ENCODE results near the gene NUMB.

NUMB gene

GRCh38 chr14:73267474-73267873 lies 190.9 kb downstream of the NUMB start:
- H3K4me1 ChIP-seq (ENCODE audit: control insufficient read depth, insufficient read depth, low read length, poor library complexity, severe bottlenecking): peaks cover 7% of the 10 kb centered on the region
- DNase-seq: no peak
- no peaks in the 10 kb centered on the region for H3K36me3 ChIP-seq (ENCODE audit: control insufficient read depth, insufficient read depth, low read length)
- no peaks in the 10 kb centered on the region for H3K9me3 ChIP-seq (ENCODE audit: control insufficient read depth, low read length)
- no peaks in the 10 kb centered on the region for H3K27me3 ChIP-seq (replicated peaks; ENCODE audit: control insufficient read depth, insufficient read depth, low read length, poor library complexity, severe bottlenecking)
- no peak overlapping the region for H3K27ac ChIP-seq (ENCODE audit: insufficient read depth, low read length, poor library complexity, severe bottlenecking)
- no peak overlapping the region for H3K4me3 ChIP-seq (ENCODE audit: insufficient read depth, low read depth, low read length, poor library complexity, severe bottlenecking)

GRCh38 chr14:73266317-73266716 lies 192.0 kb downstream of the NUMB start:
- no peaks in the 10 kb centered on the region for H3K36me3 ChIP-seq (ENCODE audit: control insufficient read depth, insufficient read depth, low read length)
- no peaks in the 10 kb centered on the region for H3K9me3 ChIP-seq (ENCODE audit: control insufficient read depth, low read length)
- no peaks in the 10 kb centered on the region for H3K27me3 ChIP-seq (replicated peaks; ENCODE audit: control insufficient read depth, insufficient read depth, low read length, poor library complexity, severe bottlenecking)
- no peak overlapping the region for H3K4me3 ChIP-seq (ENCODE audit: insufficient read depth, low read depth, low read length, poor library complexity, severe bottlenecking)
- no peak for DNase-seq
- H3K27ac ChIP-seq (ENCODE audit: insufficient read depth, low read length, poor library complexity, severe bottlenecking): no peak overlapping the region
- peaks cover 7% of the 10 kb centered on the region for H3K4me1 ChIP-seq (ENCODE audit: control insufficient read depth, insufficient read depth, low read length, poor library complexity, severe bottlenecking)

GRCh38 chr14:73265721-73266046 lies 192.7 kb downstream of the NUMB start:
- H3K27me3 ChIP-seq (replicated peaks; ENCODE audit: control insufficient read depth, insufficient read depth, low read length, poor library complexity, severe bottlenecking): no peaks in the 10 kb centered on the region

GRCh38 chr14:73264885-73265720 lies 193.2 kb downstream of the NUMB start:
- no peaks in the 10 kb centered on the region for H3K36me3 ChIP-seq (ENCODE audit: control insufficient read depth, insufficient read depth, low read length)
- no peak overlapping the region for H3K4me3 ChIP-seq (ENCODE audit: insufficient read depth, low read depth, low read length, poor library complexity, severe bottlenecking)
- H3K9me3 ChIP-seq (ENCODE audit: control insufficient read depth, low read length): no peaks in the 10 kb centered on the region
- H3K27ac ChIP-seq (ENCODE audit: insufficient read depth, low read length, poor library complexity, severe bottlenecking): no peak overlapping the region
- DNase-seq: no peak
- no peaks in the 10 kb centered on the region for H3K27me3 ChIP-seq (replicated peaks; ENCODE audit: control insufficient read depth, insufficient read depth, low read length, poor library complexity, severe bottlenecking)
- peaks cover 2% of the 10 kb centered on the region for H3K4me1 ChIP-seq (ENCODE audit: control insufficient read depth, insufficient read depth, low read length, poor library complexity, severe bottlenecking)

More at GRCh38 chr14:73265721-73266046, 192.7 kb downstream of the NUMB start:
- H3K27ac ChIP-seq (ENCODE audit: insufficient read depth, low read length, poor library complexity, severe bottlenecking): no peak overlapping the region
- H3K9me3 ChIP-seq (ENCODE audit: control insufficient read depth, low read length): no peaks in the 10 kb centered on the region
- H3K36me3 ChIP-seq (ENCODE audit: control insufficient read depth, insufficient read depth, low read length): no peaks in the 10 kb centered on the region
- DNase-seq: no peak
- H3K4me3 ChIP-seq (ENCODE audit: insufficient read depth, low read depth, low read length, poor library complexity, severe bottlenecking): no peak overlapping the region
- peaks cover 7% of the 10 kb centered on the region for H3K4me1 ChIP-seq (ENCODE audit: control insufficient read depth, insufficient read depth, low read length, poor library complexity, severe bottlenecking)

- no peak for DNase-seq
- no peak overlapping the region for H3K4me3 ChIP-seq (ENCODE audit: insufficient read depth, low read depth, low read length, poor library complexity, severe bottlenecking)
- no peak overlapping the region for H3K27ac ChIP-seq (ENCODE audit: insufficient read depth, low read length, poor library complexity, severe bottlenecking)
- no peaks in the 10 kb centered on the region for H3K27me3 ChIP-seq (replicated peaks; ENCODE audit: control insufficient read depth, insufficient read depth, low read length, poor library complexity, severe bottlenecking)
- no peaks in the 10 kb centered on the region for H3K36me3 ChIP-seq (ENCODE audit: control insufficient read depth, insufficient read depth, low read length)
- H3K4me1 ChIP-seq (ENCODE audit: control insufficient read depth, insufficient read depth, low read length, poor library complexity, severe bottlenecking): no peaks in the 10 kb centered on the region
- H3K9me3 ChIP-seq (ENCODE audit: control insufficient read depth, low read length): no peaks in the 10 kb centered on the region
These were observed 194.1 kb downstream of the NUMB start for GRCh38 chr14:73264080-73264884.

GRCh38 chr14:73263606-73264005 lies 194.7 kb downstream of the NUMB start:
- H3K9me3 ChIP-seq (ENCODE audit: control insufficient read depth, low read length): no peaks in the 10 kb centered on the region
- H3K27ac ChIP-seq (ENCODE audit: insufficient read depth, low read length, poor library complexity, severe bottlenecking): no peak overlapping the region
- DNase-seq: no peak
- no peaks in the 10 kb centered on the region for H3K36me3 ChIP-seq (ENCODE audit: control insufficient read depth, insufficient read depth, low read length)
- no peaks in the 10 kb centered on the region for H3K27me3 ChIP-seq (replicated peaks; ENCODE audit: control insufficient read depth, insufficient read depth, low read length, poor library complexity, severe bottlenecking)
- no peak overlapping the region for H3K4me3 ChIP-seq (ENCODE audit: insufficient read depth, low read depth, low read length, poor library complexity, severe bottlenecking)
- no peaks in the 10 kb centered on the region for H3K4me1 ChIP-seq (ENCODE audit: control insufficient read depth, insufficient read depth, low read length, poor library complexity, severe bottlenecking)

- DNase-seq: no peak
- no peaks in the 10 kb centered on the region for H3K36me3 ChIP-seq (ENCODE audit: control insufficient read depth, insufficient read depth, low read length)
These were observed 195.7 kb downstream of the NUMB start for GRCh38 chr14:73262427-73263183.

GRCh38 chr14:73261520-73262426 lies 196.6 kb downstream of the NUMB start:
- no peaks in the 10 kb centered on the region for H3K4me1 ChIP-seq (ENCODE audit: control insufficient read depth, insufficient read depth, low read length, poor library complexity, severe bottlenecking)
- DNase-seq: no peak
- H3K9me3 ChIP-seq (ENCODE audit: control insufficient read depth, low read length): no peaks in the 10 kb centered on the region
- H3K27me3 ChIP-seq (replicated peaks; ENCODE audit: control insufficient read depth, insufficient read depth, low read length, poor library complexity, severe bottlenecking): no peaks in the 10 kb centered on the region
- H3K4me3 ChIP-seq (ENCODE audit: insufficient read depth, low read depth, low read length, poor library complexity, severe bottlenecking): no peak overlapping the region
- no peaks in the 10 kb centered on the region for H3K36me3 ChIP-seq (ENCODE audit: control insufficient read depth, insufficient read depth, low read length)
- no peak overlapping the region for H3K27ac ChIP-seq (ENCODE audit: insufficient read depth, low read length, poor library complexity, severe bottlenecking)

More at GRCh38 chr14:73262427-73263183, 195.7 kb downstream of the NUMB start:
- no peak overlapping the region for H3K4me3 ChIP-seq (ENCODE audit: insufficient read depth, low read depth, low read length, poor library complexity, severe bottlenecking)
- no peaks in the 10 kb centered on the region for H3K27me3 ChIP-seq (replicated peaks; ENCODE audit: control insufficient read depth, insufficient read depth, low read length, poor library complexity, severe bottlenecking)
- no peaks in the 10 kb centered on the region for H3K4me1 ChIP-seq (ENCODE audit: control insufficient read depth, insufficient read depth, low read length, poor library complexity, severe bottlenecking)
- H3K27ac ChIP-seq (ENCODE audit: insufficient read depth, low read length, poor library complexity, severe bottlenecking): no peak overlapping the region
- H3K9me3 ChIP-seq (ENCODE audit: control insufficient read depth, low read length): no peaks in the 10 kb centered on the region

- Histone ChIP-seq H3K4me3 (ENCODE audit: insufficient read depth, low read depth, low read length, poor library complexity, severe bottlenecking) (no peak overlapping the region), H3K4me1 (ENCODE audit: control insufficient read depth, insufficient read depth, low read length, poor library complexity, severe bottlenecking) (no peaks in the 10 kb centered on the region), H3K9me3 (ENCODE audit: control insufficient read depth, low read length) (no peaks in the 10 kb centered on the region), H3K27ac (ENCODE audit: insufficient read depth, low read length, poor library complexity, severe bottlenecking) (no peak overlapping the region), H3K27me3 (replicated peaks; ENCODE audit: control insufficient read depth, insufficient read depth, low read length, poor library complexity, severe bottlenecking) (no peaks in the 10 kb centered on the region), H3K36me3 (ENCODE audit: control insufficient read depth, insufficient read depth, low read length) (no peaks in the 10 kb centered on the region)
- DNase-seq: no peak
These were observed 197.3 kb downstream of the NUMB start for GRCh38 chr14:73261075-73261474.

All from effector memory CD4-positive, alpha-beta T cell (primary cell).